WERI-Rb-1 (cell line): ENCODE measurements around the gene FBXL14.

Experiments used
- DNase-seq: peaks from one replicate; pipeline ENCODE4 v3.0.0-alpha.2; 2020
- H3K27ac ChIP-seq: fragments of 250-450 bp; sonication (Bioruptor Pico); 2 replicates; pipeline ENCODE4 v1.5.1; 2020; ENCODE audit warnings: mild to moderate bottlenecking, moderate library complexity
- H3K27me3 ChIP-seq: fragments of 250-450 bp; sonication (Bioruptor Pico); 2 replicates; pipeline ENCODE4 v1.5.1; 2021; ENCODE audit warnings: mild to moderate bottlenecking, low read depth, moderate library complexity; ENCODE audit not compliant: insufficient read depth, severe bottlenecking
- H3K36me3 ChIP-seq: fragments of 250-450 bp; sonication (Bioruptor Pico); 2 replicates; pipeline ENCODE4 v1.5.1; 2020; ENCODE audit warnings: mild to moderate bottlenecking, moderate library complexity
- H3K4me3 ChIP-seq: 2 replicates; pipeline ENCODE4 v1.5.1; 2011; ENCODE audit warnings: low read depth, mild to moderate bottlenecking, control low read depth, low read length
- H3K9me3 ChIP-seq: fragments of 250-450 bp; sonication (Bioruptor Pico); 2 replicates; pipeline ENCODE4 v1.5.1; 2021; ENCODE audit warnings: mild to moderate bottlenecking, moderate library complexity; ENCODE audit not compliant: severe bottlenecking
- TF ChIP-seq, protein P1 (sequence below): IDR thresholded peaks from 2 replicates; pipeline ENCODE4 v1.5.1; 2011; ENCODE audit warnings: low read depth, mild to moderate bottlenecking, control low read depth, inconsistent platforms, low read length

The FBXL14 gene

DNA sequence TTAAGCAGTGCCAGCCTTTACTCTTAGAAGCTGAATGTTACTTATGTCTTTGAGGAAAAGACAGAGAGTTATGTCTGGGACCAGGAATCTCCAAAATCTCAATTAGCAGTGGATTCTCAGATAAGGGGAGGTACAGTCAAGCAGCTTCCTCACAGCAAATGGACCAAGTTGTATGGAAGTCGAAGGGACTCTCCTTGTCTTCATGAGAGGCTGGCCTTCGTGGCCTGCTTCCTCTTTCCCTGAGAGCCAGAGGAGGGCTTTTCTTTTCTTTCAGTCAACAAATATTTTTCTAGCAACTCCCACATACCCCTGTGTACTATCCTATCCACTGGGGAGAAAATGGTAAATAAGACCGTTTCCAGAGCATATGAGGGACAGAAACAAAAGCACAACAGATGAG, 28.0 kb upstream of the FBXL14 start:
- no peak overlapping the region for H3K4me3 ChIP-seq
- TF ChIP-seq, protein P1, sequence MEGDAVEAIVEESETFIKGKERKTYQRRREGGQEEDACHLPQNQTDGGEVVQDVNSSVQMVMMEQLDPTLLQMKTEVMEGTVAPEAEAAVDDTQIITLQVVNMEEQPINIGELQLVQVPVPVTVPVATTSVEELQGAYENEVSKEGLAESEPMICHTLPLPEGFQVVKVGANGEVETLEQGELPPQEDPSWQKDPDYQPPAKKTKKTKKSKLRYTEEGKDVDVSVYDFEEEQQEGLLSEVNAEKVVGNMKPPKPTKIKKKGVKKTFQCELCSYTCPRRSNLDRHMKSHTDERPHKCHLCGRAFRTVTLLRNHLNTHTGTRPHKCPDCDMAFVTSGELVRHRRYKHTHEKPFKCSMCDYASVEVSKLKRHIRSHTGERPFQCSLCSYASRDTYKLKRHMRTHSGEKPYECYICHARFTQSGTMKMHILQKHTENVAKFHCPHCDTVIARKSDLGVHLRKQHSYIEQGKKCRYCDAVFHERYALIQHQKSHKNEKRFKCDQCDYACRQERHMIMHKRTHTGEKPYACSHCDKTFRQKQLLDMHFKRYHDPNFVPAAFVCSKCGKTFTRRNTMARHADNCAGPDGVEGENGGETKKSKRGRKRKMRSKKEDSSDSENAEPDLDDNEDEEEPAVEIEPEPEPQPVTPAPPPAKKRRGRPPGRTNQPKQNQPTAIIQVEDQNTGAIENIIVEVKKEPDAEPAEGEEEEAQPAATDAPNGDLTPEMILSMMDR: no peak
- no peak overlapping the region for H3K27ac ChIP-seq
- H3K36me3 ChIP-seq: no peaks in the 10 kb centered on the region
- H3K9me3 ChIP-seq: no peaks in the 10 kb centered on the region
- H3K27me3 ChIP-seq: no peaks in the 10 kb centered on the region
- DNase-seq: no peak

- DNase-seq: no peak
- Histone ChIP-seq H3K27me3 (no peaks in the 10 kb centered on the region), H3K36me3 (no peaks in the 10 kb centered on the region), H3K9me3 (no peaks in the 10 kb centered on the region), H3K27ac (no peak overlapping the region), H3K4me3 (no peak overlapping the region)
- TF ChIP-seq, protein P1: no peak
Observed at GRCh38 chr12:1620092-1620491, 25.7 kb upstream of the FBXL14 start.

DNA sequence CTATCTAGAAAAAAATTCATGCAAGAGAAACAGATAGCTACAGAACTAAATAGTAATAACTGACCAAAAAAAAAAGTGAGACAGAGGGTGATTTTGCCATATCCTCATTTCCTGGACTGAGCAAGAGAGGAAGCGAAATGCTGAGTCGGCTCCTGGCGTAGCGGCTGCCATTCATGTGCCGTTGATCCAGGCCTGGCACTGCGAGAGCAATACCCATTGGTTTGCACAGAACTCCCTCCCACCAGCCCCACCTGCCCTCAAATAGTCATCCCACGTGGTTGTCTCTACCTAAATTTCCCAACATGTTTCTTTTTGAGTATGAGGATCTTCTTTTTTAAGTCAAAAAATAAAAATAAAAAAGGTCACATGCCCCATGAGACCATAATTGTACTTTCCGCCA, 25.2 kb upstream of the FBXL14 start:
- no peaks in the 10 kb centered on the region for H3K36me3 ChIP-seq
- H3K27ac ChIP-seq: no peak overlapping the region
- TF ChIP-seq, protein P1: no peak
- H3K9me3 ChIP-seq: no peaks in the 10 kb centered on the region
- H3K4me3 ChIP-seq: no peak overlapping the region
- no peak for DNase-seq
- no peaks in the 10 kb centered on the region for H3K27me3 ChIP-seq

DNA sequence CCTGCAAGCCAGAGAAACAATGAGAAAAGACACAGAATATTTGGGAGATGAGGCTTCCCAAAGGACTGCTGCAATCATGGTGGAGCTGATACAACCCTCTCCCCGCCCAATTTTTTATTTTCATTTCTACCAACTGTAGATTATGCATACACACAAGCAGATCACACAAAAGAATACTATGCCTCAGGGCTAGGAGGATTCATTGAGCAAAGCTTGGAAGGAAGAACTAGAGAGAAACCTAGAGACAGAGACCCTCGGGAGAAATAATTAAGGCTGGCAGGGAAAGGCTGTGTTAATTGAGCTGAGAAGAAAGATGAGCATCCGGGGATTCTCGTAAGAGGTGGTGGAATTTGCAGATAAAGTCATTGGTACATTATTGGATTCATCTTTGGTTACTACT, 24.8 kb upstream of the FBXL14 start:
- no peaks in the 10 kb centered on the region for H3K27me3 ChIP-seq
- no peaks in the 10 kb centered on the region for H3K9me3 ChIP-seq
- no peaks in the 10 kb centered on the region for H3K36me3 ChIP-seq
- no peak for DNase-seq
- no peak overlapping the region for H3K4me3 ChIP-seq
- TF ChIP-seq, protein P1: no peak
- no peak overlapping the region for H3K27ac ChIP-seq

- Histone ChIP-seq H3K4me3 (no peak overlapping the region), H3K27ac (no peak overlapping the region), H3K9me3 (no peaks in the 10 kb centered on the region), H3K36me3 (no peaks in the 10 kb centered on the region), H3K27me3 (no peaks in the 10 kb centered on the region)
- TF ChIP-seq, protein P1: no peak
- DNase-seq: no peak
Observed at GRCh38 chr12:1618489-1618888, 24.1 kb upstream of the FBXL14 start.

DNA sequence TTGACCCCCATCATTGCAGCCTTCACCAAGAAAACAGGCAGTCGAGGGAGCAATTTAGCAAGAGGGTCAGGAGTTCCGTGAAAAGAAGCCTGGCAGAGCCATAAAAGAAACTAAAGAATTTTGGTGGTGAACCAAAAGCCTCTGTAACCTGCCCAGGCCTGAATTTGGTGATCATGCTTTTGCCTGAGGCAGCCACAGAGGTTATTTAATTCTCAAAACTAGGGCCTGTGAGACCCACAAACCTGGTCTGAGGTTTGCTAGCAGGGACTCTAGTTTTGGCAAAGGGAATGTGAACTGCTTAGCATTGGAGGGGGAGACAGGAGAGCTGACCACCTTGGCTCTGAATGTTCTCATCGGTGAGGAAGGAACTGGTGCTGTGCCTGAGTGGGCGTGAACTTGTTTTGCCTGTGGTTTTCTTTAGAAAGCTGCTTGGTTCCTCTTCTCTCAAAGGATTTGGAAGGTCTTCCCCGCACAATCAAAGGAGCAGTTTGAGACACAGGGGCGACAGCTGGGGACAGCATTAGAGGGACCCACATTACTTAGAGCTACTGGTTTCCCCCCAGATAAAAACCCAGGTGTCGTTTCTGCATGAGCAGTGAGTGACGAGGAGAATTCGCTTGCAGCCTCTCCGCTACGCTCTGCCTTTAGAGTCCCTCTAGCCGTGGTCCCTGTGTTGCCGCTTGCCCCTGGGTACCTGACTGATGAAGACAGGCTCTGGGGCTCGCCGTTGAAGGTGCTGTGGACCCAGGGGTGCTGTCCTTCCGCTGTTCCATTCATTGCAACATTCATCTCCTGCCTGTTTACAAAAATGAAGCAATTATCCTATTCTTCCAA, 22.1 kb upstream of the FBXL14 start:
- Histone ChIP-seq H3K4me3 (no peak overlapping the region), H3K36me3 (no peaks in the 10 kb centered on the region), H3K9me3 (no peaks in the 10 kb centered on the region), H3K27ac (no peak overlapping the region), H3K27me3 (no peaks in the 10 kb centered on the region)
- no peak for DNase-seq
- TF ChIP-seq, protein P1: no peak
